ENCODE results near the gene EFNB2. TPM values are rescaled to one million over a fixed set of nuclear protein-coding genes. Genes with fewer than 3 reads are reported as not detected.

Gene EFNB2
- total RNA-seq, 2 experiments from 2014 or later, result 0.25 to 0.51 TPM

DNA sequence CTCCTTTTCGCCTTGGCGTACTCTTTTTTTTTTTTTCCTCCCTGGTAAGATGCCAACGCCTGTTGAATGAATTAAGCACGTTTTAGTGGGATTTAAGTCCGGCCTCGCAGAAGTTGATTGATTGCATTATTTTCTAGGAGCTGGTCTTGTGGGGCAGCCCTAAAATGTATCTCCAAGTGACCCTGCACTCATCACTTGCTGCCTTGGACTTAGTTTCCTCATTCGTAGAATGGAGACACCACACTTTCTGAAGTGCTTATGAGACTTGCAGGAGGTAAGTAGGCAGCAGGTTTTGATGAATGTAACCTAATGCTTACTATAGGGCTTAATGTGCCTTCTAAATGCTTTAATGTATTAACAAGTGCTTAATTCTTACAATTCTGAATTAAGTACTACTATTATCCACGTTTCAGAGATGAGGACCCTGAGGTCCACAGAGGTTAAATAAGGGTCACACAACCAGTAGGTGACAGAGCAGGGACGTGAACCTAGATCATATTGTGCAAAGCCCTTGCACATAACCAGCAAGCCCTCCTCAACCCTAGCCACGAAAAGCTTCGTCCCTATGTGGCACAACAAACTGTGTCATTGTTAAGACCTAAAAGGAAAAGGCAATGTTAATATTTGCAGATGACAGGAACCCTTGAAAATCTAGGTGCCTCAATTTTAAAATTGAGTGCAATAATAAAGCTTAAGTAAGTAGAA is 33.0 kb upstream of the EFNB2 start:
- Histone ChIP-seq H3K9me2 (ENCODE audit: insufficient read depth, low read length) (no peaks in the 10 kb centered on the region), H3K4me1 (ENCODE audit: insufficient read depth, low read length, poor library complexity, severe bottlenecking) (peaks cover 26% of the 10 kb centered on the region), H3K27ac (ENCODE audit: low read depth, low read length, poor library complexity, severe bottlenecking) (peak overlapping the region; percentile 84), H4K20me1 (ENCODE audit: insufficient read depth, low read length) (peaks cover 35% of the 10 kb centered on the region), H2AFZ (ENCODE audit: low read length) (peak overlapping the region; percentile 76; the same call in 1 of the 2 replicates), H3K79me2 (ENCODE audit: insufficient read depth, low read depth, low read length) (peaks cover 50% of the 10 kb centered on the region), H3K4me2 (ENCODE audit: low read length) (peak overlapping the region; percentile 94), H3K36me3 (ENCODE audit: insufficient read depth, low read length) (peaks cover 19% of the 10 kb centered on the region), H3K9me3 (ENCODE audit: low read length) (no peaks in the 10 kb centered on the region; the same call in 1 of the 2 replicates), H3K4me3 (ENCODE audit: low read depth, low read length, poor library complexity, severe bottlenecking) (peak overlapping the region; percentile 88)
- ChIA-PET CTCF (ENCODE audit: unreplicated experiment) (no interaction called here), POLR2A (interaction anchor here (0.6 to 1.2 kb wide), 3 partner anchors 15 to 574 kb away, joined by 3 read pairs; no protein-coding TSS in a partner anchor)
- intact Hi-C loops (cut with micrococcal nuclease; ENCODE audit: unreplicated experiment), result loop anchor here (5.0 kb wide), 1 partner anchor 349 kb away; no protein-coding TSS in a partner anchor
- TSS peak; percentile 80 for BruUV-seq (replicated peaks)
- TF ChIP-seq EZH2phosphoT487 (IDR thresholded peaks at IDR 0.05; ENCODE audit: borderline replicate concordance, low read depth, low read length), result no peak
- TF ChIP-seq, protein P1, sequence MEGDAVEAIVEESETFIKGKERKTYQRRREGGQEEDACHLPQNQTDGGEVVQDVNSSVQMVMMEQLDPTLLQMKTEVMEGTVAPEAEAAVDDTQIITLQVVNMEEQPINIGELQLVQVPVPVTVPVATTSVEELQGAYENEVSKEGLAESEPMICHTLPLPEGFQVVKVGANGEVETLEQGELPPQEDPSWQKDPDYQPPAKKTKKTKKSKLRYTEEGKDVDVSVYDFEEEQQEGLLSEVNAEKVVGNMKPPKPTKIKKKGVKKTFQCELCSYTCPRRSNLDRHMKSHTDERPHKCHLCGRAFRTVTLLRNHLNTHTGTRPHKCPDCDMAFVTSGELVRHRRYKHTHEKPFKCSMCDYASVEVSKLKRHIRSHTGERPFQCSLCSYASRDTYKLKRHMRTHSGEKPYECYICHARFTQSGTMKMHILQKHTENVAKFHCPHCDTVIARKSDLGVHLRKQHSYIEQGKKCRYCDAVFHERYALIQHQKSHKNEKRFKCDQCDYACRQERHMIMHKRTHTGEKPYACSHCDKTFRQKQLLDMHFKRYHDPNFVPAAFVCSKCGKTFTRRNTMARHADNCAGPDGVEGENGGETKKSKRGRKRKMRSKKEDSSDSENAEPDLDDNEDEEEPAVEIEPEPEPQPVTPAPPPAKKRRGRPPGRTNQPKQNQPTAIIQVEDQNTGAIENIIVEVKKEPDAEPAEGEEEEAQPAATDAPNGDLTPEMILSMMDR (conservative IDR thresholded peaks at IDR 0.05; ENCODE audit: low read length), result no peak
- peak; percentile 10 for DNase-seq (ENCODE audit: low spot score)

- intact Hi-C loops (cut with micrococcal nuclease; ENCODE audit: unreplicated experiment), result loop anchor here (5.0 kb wide), 1 partner anchor 350 kb away; no protein-coding TSS in a partner anchor
- H4K20me1 ChIP-seq (ENCODE audit: insufficient read depth, low read length), result peaks cover 39% of the 10 kb centered on the region
- H3K9me2 ChIP-seq (ENCODE audit: insufficient read depth, low read length), result no peaks in the 10 kb centered on the region
- H3K9me3 ChIP-seq (ENCODE audit: low read length), result no peaks in the 10 kb centered on the region; the same call in 1 of the 2 replicates
- H2AFZ ChIP-seq (ENCODE audit: low read length), result peak within 1 kb of the TSS; percentile 76; the same call in 1 of the 2 replicates
- H3K36me3 ChIP-seq (ENCODE audit: insufficient read depth, low read length), result peaks cover 19% of the 10 kb centered on the region
- H3K4me3 ChIP-seq (ENCODE audit: low read depth, low read length, poor library complexity, severe bottlenecking), result peak within 1 kb of the TSS; percentile 88
- TF ChIP-seq, protein P1 (conservative IDR thresholded peaks at IDR 0.05; ENCODE audit: low read length), result no peak
- no peak for TF ChIP-seq EZH2phosphoT487 (IDR thresholded peaks at IDR 0.05; ENCODE audit: borderline replicate concordance, low read depth, low read length)
- H3K4me1 ChIP-seq (ENCODE audit: insufficient read depth, low read length, poor library complexity, severe bottlenecking), result peaks cover 31% of the 10 kb centered on the region
- no TSS peak for BruUV-seq (replicated peaks)
- peak within 1 kb of the TSS; percentile 99 for H3K4me2 ChIP-seq (ENCODE audit: low read length)
- CTCF ChIA-PET (ENCODE audit: unreplicated experiment), result no interaction called here
- POLR2A ChIA-PET, result interaction anchor here (0.9 to 2.3 kb wide), 2 partner anchors 38 to 352 kb away, joined by 3 to 6 read pairs; no protein-coding TSS in a partner anchor
- DNase-seq (ENCODE audit: low spot score), result peak; percentile 88
- H3K27ac ChIP-seq (ENCODE audit: low read depth, low read length, poor library complexity, severe bottlenecking), result peak within 1 kb of the TSS; percentile 84
- peaks cover 58% of the 10 kb centered on the region for H3K79me2 ChIP-seq (ENCODE audit: insufficient read depth, low read depth, low read length)
Measured at GRCh38 chr13:106567474-106568298, 32.2 kb upstream of the EFNB2 start, which contains the start of gene ARGLU1. TSS of gene ARGLU1 (minus strand) at chr13:106568137. CDS start at chr13:106567919, 218 bp downstream.
